NB4 (cell line): ENCODE measurements around the gene CMSS1.

ENCODE experiments used
- CTCF ChIP-seq: IDR thresholded peaks from one replicate; pipeline ENCODE4 v1.5.1; 2012; ENCODE audit warnings: low read depth, low read length
- MAX ChIP-seq: IDR thresholded peaks from 2 replicates; pipeline ENCODE4 v1.6.1; 2011; ENCODE audit warnings: low read depth, low read length
- MYC ChIP-seq: IDR thresholded peaks from 2 replicates; pipeline ENCODE4 v1.6.1; 2011; ENCODE audit warnings: low read depth, low read length
- POLR2A ChIP-seq: IDR thresholded peaks from 2 replicates; pipeline ENCODE4 v1.6.1; 2011; ENCODE audit warnings: mild to moderate bottlenecking; ENCODE audit not compliant: insufficient read length; ENCODE audit errors: extremely low read depth

- TF ChIP-seq CTCF (no peak), POLR2A (no peak), MAX (no peak), MYC (no peak)
Observed at GRCh38 chr3:99965077-99965476, 147.4 kb downstream of the CMSS1 start.
